Activated T-cell treated with anti-CD3 and anti-CD28 coated beads for 48 hours (primary cell): ENCODE data around the gene SLC2A1.

ENCODE experiments used
- DNase-seq: peaks from one replicate; pipeline ENCODE4 v3.0.0-alpha.2; 2020; ENCODE audit warnings: low read depth

SLC2A1 gene

GRCh38 chr1:42941640-42942330 is 16.9 kb downstream of the SLC2A1 start:
- DNase-seq, result no peak

GRCh38 chr1:42940851-42941639 is 17.6 kb downstream of the SLC2A1 start:
- DNase-seq, result no peak

GRCh38 chr1:42938645-42939615 is 19.7 kb downstream of the SLC2A1 start:
- no peak for DNase-seq

GRCh38 chr1:42937836-42938644 is 20.6 kb downstream of the SLC2A1 start:
- DNase-seq, result no peak

GRCh38 chr1:42937141-42937696 is 21.4 kb downstream of the SLC2A1 start:
- no peak for DNase-seq

- no peak for DNase-seq
Observed at GRCh38 chr1:42936309-42937078, 22.2 kb downstream of the SLC2A1 start.

GRCh38 chr1:42935971-42936308 is 22.7 kb downstream of the SLC2A1 start:
- no peak for DNase-seq

- DNase-seq, result no peak
Observed at GRCh38 chr1:42935313-42935895, 23.3 kb downstream of the SLC2A1 start.

GRCh38 chr1:42934541-42935312 is 23.9 kb downstream of the SLC2A1 start:
- DNase-seq, result no peak

- no peak for DNase-seq
Observed at GRCh38 chr1:42933610-42934491, 24.8 kb downstream of the SLC2A1 start.

GRCh38 chr1:42933060-42933586 is 25.5 kb downstream of the SLC2A1 start:
- DNase-seq, result no peak

GRCh38 chr1:42932442-42932941 is 26.2 kb downstream of the SLC2A1 start:
- DNase-seq, result no peak

GRCh38 chr1:42931911-42932422 is 26.7 kb downstream of the SLC2A1 start:
- peak; percentile 64 for DNase-seq

GRCh38 chr1:42931108-42931539 is 27.5 kb downstream of the SLC2A1 start:
- DNase-seq, result no peak

- DNase-seq, result no peak
Observed at GRCh38 chr1:42930178-42931107, 28.2 kb downstream of the SLC2A1 start.

- no peak for DNase-seq
Observed at GRCh38 chr1:42929434-42930177, 29.1 kb downstream of the SLC2A1 start.
